H4 (cell line): ENCODE measurements around the gene OR6B3. TPM values are rescaled to one million over a fixed set of nuclear protein-coding genes. Genes with fewer than 3 reads are reported as not detected.

Source experiments
- total RNA-seq: library from RNA; depleted of rRNA; stranded (reverse); fragments of >200 nt; shearing (Covaris generic); gene quantifications from 2 replicates; pipeline ENCODE4 v1.2.3, GENCODE V29; 2014; rRNA removed

OR6B3 gene
- total RNA-seq, 1 experiment from 2014 or later = not detected

Other genes with a start within 250 kb of the OR6B3 start
- 184 and 192 TPM in 2 replicates for gene NDUFA10, start 28.2 kb downstream of the OR6B3 start, total RNA-seq
- gene OR6B2, start 23.1 kb downstream of the OR6B3 start, total RNA-seq = not detected in 2 replicates
- gene COPS9, start 82.8 kb upstream of the OR6B3 start, total RNA-seq = 188 and 273 TPM in 2 replicates
- not detected in 2 replicates for gene OTOS, start 87.1 kb upstream of the OR6B3 start, total RNA-seq